Pons (tissue), 1 donor: ENCODE data around the gene CIB4.

Experiments
- DNase-seq: peaks from one replicate; pipeline ENCODE4 v3.0.0-alpha.2; 2016; ENCODE audit warnings: low spot score

CIB4 gene

GRCh38 chr2:26621469-26622199 is 19.5 kb downstream of the CIB4 start:
- no peak for DNase-seq

GRCh38 chr2:26620031-26620605 is 21.0 kb downstream of the CIB4 start:
- no peak for DNase-seq

- no peak for DNase-seq
Observed at GRCh38 chr2:26619521-26619951, 21.6 kb downstream of the CIB4 start.

GRCh38 chr2:26619096-26619495 is 22.1 kb downstream of the CIB4 start:
- DNase-seq = no peak

- DNase-seq = no peak
Observed at GRCh38 chr2:26618611-26619010, 22.6 kb downstream of the CIB4 start.

- DNase-seq = no peak
Observed at GRCh38 chr2:26617588-26618083, 23.5 kb downstream of the CIB4 start.

GRCh38 chr2:26616706-26617587 is 24.2 kb downstream of the CIB4 start:
- DNase-seq = no peak

GRCh38 chr2:26615860-26616705 is 25.1 kb downstream of the CIB4 start:
- peak; percentile 37 for DNase-seq

GRCh38 chr2:26615336-26615859 is 25.8 kb downstream of the CIB4 start:
- DNase-seq = no peak

GRCh38 chr2:26614216-26615138 is 26.7 kb downstream of the CIB4 start:
- DNase-seq = no peak

GRCh38 chr2:26613241-26614215 is 27.6 kb downstream of the CIB4 start:
- DNase-seq = no peak

GRCh38 chr2:26612522-26613240 is 28.5 kb downstream of the CIB4 start:
- peak; percentile 77 for DNase-seq

- DNase-seq = no peak
Observed at GRCh38 chr2:26612034-26612433, 29.1 kb downstream of the CIB4 start.

GRCh38 chr2:26610504-26611335 is 30.4 kb downstream of the CIB4 start:
- no peak for DNase-seq

- DNase-seq = no peak
Observed at GRCh38 chr2:26609839-26610277, 31.3 kb downstream of the CIB4 start.

- DNase-seq = no peak
Observed at GRCh38 chr2:26609205-26609631, 31.9 kb downstream of the CIB4 start.

- no peak for DNase-seq
Observed at GRCh38 chr2:26608557-26608956, 32.6 kb downstream of the CIB4 start.
